NCI-H1436 (cell line): ENCODE measurements around the gene TREM2.
"Not testable (repeated sequence)": the region's sequence is repeated elsewhere in the genome, so short reads cannot be mapped to it uniquely, and the experiment has no call there.

ENCODE experiments used
- DNase-seq: peaks from one replicate; lab custom pipeline; 2025; lab: John Stamatoyannopoulos, UW

The TREM2 gene

GRCh38 chr6:41153992-41154625 lies 8.8 kb downstream of the TREM2 start, which contains the start of gene TREML1:
Gene TREML1, minus strand, starts transcription at chr6:41154347. Its CDS starts 59 bp downstream, at chr6:41154288.
- DNase-seq: no peak

- DNase-seq: no peak
Observed at GRCh38 chr6:41153451-41153850, 9.5 kb downstream of the TREM2 start.

- DNase-seq: no peak
Observed at GRCh38 chr6:41150671-41151070, 12.2 kb downstream of the TREM2 start.

- DNase-seq: no peak
Observed at GRCh38 chr6:41147917-41148316, 15.0 kb downstream of the TREM2 start.

GRCh38 chr6:41136911-41137310 lies 26.0 kb downstream of the TREM2 start:
- no peak for DNase-seq

GRCh38 chr6:41135062-41135832 lies 27.7 kb downstream of the TREM2 start:
- DNase-seq: no peak

- peak; percentile 36 for DNase-seq
Observed at GRCh38 chr6:41132254-41132653, 30.7 kb downstream of the TREM2 start.

GRCh38 chr6:41125282-41125681 lies 37.6 kb downstream of the TREM2 start:
- DNase-seq: no peak

- DNase-seq: no peak
Observed at GRCh38 chr6:41122918-41123317, 40.0 kb downstream of the TREM2 start.

GRCh38 chr6:41122373-41122772 lies 40.5 kb downstream of the TREM2 start:
- DNase-seq: no peak

- DNase-seq: no peak
Observed at GRCh38 chr6:41120058-41120457, 42.9 kb downstream of the TREM2 start.

- no peak for DNase-seq
Observed at GRCh38 chr6:41119508-41119907, 43.4 kb downstream of the TREM2 start.

- not testable (repeated sequence) for DNase-seq
Observed at GRCh38 chr6:41115027-41115426, 47.9 kb downstream of the TREM2 start.

GRCh38 chr6:41111017-41111416 lies 51.9 kb downstream of the TREM2 start:
- no peak for DNase-seq
